DOHH2 (cell line): ENCODE measurements around the gene ATP8B3.

Experiments used
- H3F3A ChIP-seq: fragments of 200-600 bp; sonication (generic), shearing (Covaris generic); 2 replicates; pipeline ENCODE4 v1.6.0; 2016; ENCODE audit warnings: antibody characterized with exemption, mild to moderate bottlenecking; ENCODE audit not compliant: control insufficient read depth, insufficient read depth
- H3K27ac ChIP-seq: fragments of 200-600 bp; sonication (generic); 2 replicates; pipeline ENCODE4 v1.5.1; 2014; ENCODE audit warnings: low read depth, mild to moderate bottlenecking, low read length, moderate library complexity
- H3K27me3 ChIP-seq: fragments of 200-600 bp; sonication (generic); 2 replicates; pipeline ENCODE4 v1.6.1; 2014; ENCODE audit warnings: mild to moderate bottlenecking, low read length, mixed read lengths; ENCODE audit not compliant: control insufficient read depth
- H3K36me3 ChIP-seq: fragments of 200-600 bp; sonication (generic); 2 replicates; pipeline ENCODE4 v1.6.1; 2014; ENCODE audit warnings: mild to moderate bottlenecking, low read length, moderate library complexity, mixed read lengths; ENCODE audit not compliant: control insufficient read depth
- H3K4me1 ChIP-seq: fragments of 200-600 bp; sonication (generic); 2 replicates; pipeline ENCODE4 v1.6.1; 2014; ENCODE audit warnings: mild to moderate bottlenecking, low read length, mixed read lengths; ENCODE audit not compliant: control insufficient read depth
- H3K4me2 ChIP-seq: fragments of 200-600 bp; sonication (generic); 2 replicates; pipeline ENCODE4 v1.6.0; 2014; ENCODE audit warnings: mild to moderate bottlenecking, low read length, moderate library complexity
- H3K4me3 ChIP-seq: fragments of 200-600 bp; sonication (generic); 2 replicates; pipeline ENCODE4 v1.5.1; 2014; ENCODE audit warnings: mild to moderate bottlenecking, low read length, mixed read lengths
- H3K79me2 ChIP-seq: fragments of 200-600 bp; sonication (generic); 2 replicates; pipeline ENCODE4 v1.6.1; 2014; ENCODE audit warnings: mild to moderate bottlenecking, low read length, mixed read lengths; ENCODE audit not compliant: control insufficient read depth
- H3K9me2 ChIP-seq: fragments of 200-600 bp; sonication (generic); replicated peaks from 2 replicates; pipeline ENCODE4 v1.6.1; 2014; ENCODE audit warnings: mild to moderate bottlenecking, low read length, mixed read lengths; ENCODE audit not compliant: control insufficient read depth
- H3K9me3 ChIP-seq: fragments of 200-600 bp; sonication (generic); 2 replicates; pipeline ENCODE4 v1.6.1; 2014; ENCODE audit warnings: antibody characterized with exemption, low read length, mixed read lengths; ENCODE audit not compliant: control insufficient read depth, insufficient read depth
- H4K20me1 ChIP-seq: fragments of 200-600 bp; sonication (generic); 2 replicates; pipeline ENCODE4 v1.6.0; 2014; ENCODE audit warnings: low read depth, mild to moderate bottlenecking, antibody characterized with exemption, low read length, moderate library complexity; ENCODE audit not compliant: control insufficient read depth, insufficient read depth
- CTCF ChIP-seq: fragments of 200-600 bp; sonication (generic); IDR thresholded peaks from one replicate; pipeline ENCODE4 v1.5.1; 2014; ENCODE audit warnings: antibody characterized with exemption, mild to moderate bottlenecking, low read depth, low read length; ENCODE audit not compliant: poor library complexity, severe bottlenecking
- EZH2phosphoT487 ChIP-seq: fragments of 200-600 bp; sonication (generic); IDR thresholded peaks from 2 replicates; pipeline ENCODE4 v1.6.1; 2017; ENCODE audit warnings: borderline replicate concordance, mild to moderate bottlenecking, antibody characterized with exemption, low read length, moderate library complexity, mixed read lengths

ATP8B3 gene

GRCh38 chr19:1807695-1808394 is 4.2 kb downstream of the ATP8B3 start:
- Histone ChIP-seq H3K4me3 (no peak overlapping the region), H3K36me3 (no peaks in the 10 kb centered on the region), H3K79me2 (no peaks in the 10 kb centered on the region), H4K20me1 (no peaks in the 10 kb centered on the region), H3K27ac (no peak overlapping the region), H3F3A (0 out of 2 replicates have a peak, but pooled peaks cover 5% of the 10 kb centered on the region), H3K4me2 (no peak overlapping the region), H3K27me3 (no peaks in the 10 kb centered on the region), H3K9me3 (no peaks in the 10 kb centered on the region), H3K4me1 (peaks cover 9% of the 10 kb centered on the region), H3K9me2 (no peaks in the 10 kb centered on the region)
- no peak for TF ChIP-seq EZH2phosphoT487
- no peak for TF ChIP-seq CTCF

GRCh38 chr19:1807030-1807694 is 4.9 kb downstream of the ATP8B3 start:
- H3K4me3 ChIP-seq, result no peak overlapping the region
- TF ChIP-seq EZH2phosphoT487 (no peak), CTCF (no peak)
- H3K9me2 ChIP-seq, result no peaks in the 10 kb centered on the region
- H3K27ac ChIP-seq, result no peak overlapping the region
- H3K79me2 ChIP-seq, result no peaks in the 10 kb centered on the region
- H3K9me3 ChIP-seq, result no peaks in the 10 kb centered on the region
- no peaks in the 10 kb centered on the region for H3K27me3 ChIP-seq
- H3K4me2 ChIP-seq, result no peak overlapping the region
- 0 out of 2 replicates have a peak, but pooled peaks cover 5% of the 10 kb centered on the region for H3F3A ChIP-seq
- peaks cover 7% of the 10 kb centered on the region for H3K4me1 ChIP-seq
- H3K36me3 ChIP-seq, result no peaks in the 10 kb centered on the region
- no peaks in the 10 kb centered on the region for H4K20me1 ChIP-seq

- Histone ChIP-seq H4K20me1 (no peaks in the 10 kb centered on the region), H3K36me3 (no peaks in the 10 kb centered on the region), H3K27ac (no peak overlapping the region), H3K79me2 (no peaks in the 10 kb centered on the region), H3F3A (0 out of 2 replicates have a peak, but pooled peaks cover 5% of the 10 kb centered on the region), H3K27me3 (no peaks in the 10 kb centered on the region), H3K4me2 (no peak overlapping the region), H3K9me2 (no peaks in the 10 kb centered on the region), H3K4me3 (no peak overlapping the region), H3K9me3 (no peaks in the 10 kb centered on the region), H3K4me1 (peaks cover under 1% of the 10 kb centered on the region)
- TF ChIP-seq EZH2phosphoT487 (no peak), CTCF (no peak)
Measured at GRCh38 chr19:1806184-1807029, 5.7 kb downstream of the ATP8B3 start.
